Stimulated activated CD4-positive, alpha-beta T cell treated with anti-CD3 and anti-CD28 coated beads, Interleukin-2, amount 100 ng/mL, for 4 hours (primary cell): ENCODE results near the gene CALHM2.
"Not testable (repeated sequence)": the region's sequence is repeated elsewhere in the genome, so short reads cannot be mapped to it uniquely, and the experiment has no call there.

Experiments used
- DNase-seq: peaks from one replicate; pipeline ENCODE4 v3.0.0-alpha.2; 2020; ENCODE audit warnings: low read depth

Gene CALHM2

GRCh38 chr10:103451831-103452505 lies at the start of gene CALHM2:
TSS of gene CALHM2 (minus strand) at chr10:103452370. CDS start at chr10:103449941, 2,429 bp downstream.
- peak; percentile 39 for DNase-seq

- DNase-seq, result no peak
Observed at GRCh38 chr10:103501186-103501585, 49.0 kb upstream of the CALHM2 start.

- no peak for DNase-seq
Observed at GRCh38 chr10:103500481-103500880, 48.3 kb upstream of the CALHM2 start.

GRCh38 chr10:103499881-103500280 lies 47.7 kb upstream of the CALHM2 start:
- no peak for DNase-seq

GRCh38 chr10:103498936-103499638 lies 46.9 kb upstream of the CALHM2 start:
- DNase-seq, result no peak

GRCh38 chr10:103497161-103497915 lies 45.2 kb upstream of the CALHM2 start:
- DNase-seq, result no peak

GRCh38 chr10:103495321-103495720 lies 43.2 kb upstream of the CALHM2 start:
- no peak for DNase-seq

- no peak for DNase-seq
Observed at GRCh38 chr10:103493916-103494877, 42.0 kb upstream of the CALHM2 start.

GRCh38 chr10:103493362-103493915 lies 41.3 kb upstream of the CALHM2 start, which contains the start of gene NEURL1:
TSS of gene NEURL1 (plus strand) at chr10:103493705. CDS start at chr10:103494388, 683 bp downstream.
- peak; percentile 13 for DNase-seq

GRCh38 chr10:103492655-103493261 lies 40.6 kb upstream of the CALHM2 start:
- DNase-seq, result no peak

GRCh38 chr10:103491729-103492364 lies 39.7 kb upstream of the CALHM2 start:
- DNase-seq, result no peak

GRCh38 chr10:103490986-103491314 lies 38.8 kb upstream of the CALHM2 start:
- no peak for DNase-seq

- no peak for DNase-seq
Observed at GRCh38 chr10:103487410-103487708, 35.2 kb upstream of the CALHM2 start.

GRCh38 chr10:103486635-103487409 lies 34.7 kb upstream of the CALHM2 start:
- not testable (repeated sequence) for DNase-seq

GRCh38 chr10:103481974-103482531 lies 29.9 kb upstream of the CALHM2 start:
- no peak for DNase-seq

- no peak for DNase-seq
Observed at GRCh38 chr10:103480521-103480920, 28.4 kb upstream of the CALHM2 start.

- DNase-seq, result no peak
Observed at GRCh38 chr10:103479135-103479534, 27.0 kb upstream of the CALHM2 start, which contains the start of gene CALHM3. TSS of gene CALHM3 (minus strand) at chr10:103479240. CDS start at chr10:103479032, 208 bp downstream.

- no peak for DNase-seq
Observed at GRCh38 chr10:103478671-103479070, 26.5 kb upstream of the CALHM2 start.

GRCh38 chr10:103476046-103476768 lies 24.0 kb upstream of the CALHM2 start:
- DNase-seq, result no peak
